Cerebellar cortex (tissue), 1 donor: Measurements from ENCODE around the gene AGXT.
"Not testable (repeated sequence)": the region's sequence is repeated elsewhere in the genome, so short reads cannot be mapped to it uniquely, and the experiment has no call there.

Source experiments
- DNase-seq: peaks from one replicate; pipeline ENCODE4 v3.0.0-alpha.2; 2015; ENCODE audit warnings: low spot score

The AGXT gene

DNA sequence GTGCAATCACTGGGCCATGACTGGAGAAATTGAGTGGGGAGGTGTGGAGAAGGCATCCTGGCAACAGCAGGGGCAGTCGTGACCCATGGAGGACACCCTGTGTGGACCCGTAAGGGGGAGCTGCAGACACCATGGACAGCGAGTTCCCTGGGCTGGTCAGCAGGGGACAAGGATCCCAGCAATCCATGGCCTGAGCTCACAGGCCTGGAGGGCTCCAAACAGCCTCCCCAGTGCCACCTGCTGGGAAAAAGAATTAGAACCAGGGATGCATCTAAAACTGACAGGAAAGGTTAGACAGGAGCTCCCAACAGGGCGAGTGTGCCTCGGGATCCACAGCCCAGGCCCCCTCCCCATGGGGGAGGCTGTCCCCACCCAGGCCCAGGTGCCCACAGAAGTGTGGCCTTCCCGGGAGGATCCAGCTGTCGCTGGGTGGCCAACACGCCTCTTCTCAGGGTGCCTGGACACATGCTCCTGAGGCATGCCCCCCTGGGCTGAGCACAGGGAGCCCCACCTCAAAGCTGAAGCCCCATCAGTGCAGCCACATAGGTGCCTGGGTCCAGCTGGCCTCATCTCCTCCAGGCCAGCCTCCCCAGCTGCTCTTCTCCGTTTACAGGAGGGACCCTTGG, 28.1 kb upstream of the AGXT start:
- peak; percentile 69 for DNase-seq

GRCh38 chr2:240846309-240846708, 22.3 kb upstream of the AGXT start:
- not testable (repeated sequence) for DNase-seq

- DNase-seq, result peak; percentile 48
Observed at GRCh38 chr2:240846873-240847595, 21.6 kb upstream of the AGXT start.

- no peak for DNase-seq
Observed at GRCh38 chr2:240847817-240848216, 20.8 kb upstream of the AGXT start.

GRCh38 chr2:240848900-240849680, 19.5 kb upstream of the AGXT start:
- no peak for DNase-seq

DNA sequence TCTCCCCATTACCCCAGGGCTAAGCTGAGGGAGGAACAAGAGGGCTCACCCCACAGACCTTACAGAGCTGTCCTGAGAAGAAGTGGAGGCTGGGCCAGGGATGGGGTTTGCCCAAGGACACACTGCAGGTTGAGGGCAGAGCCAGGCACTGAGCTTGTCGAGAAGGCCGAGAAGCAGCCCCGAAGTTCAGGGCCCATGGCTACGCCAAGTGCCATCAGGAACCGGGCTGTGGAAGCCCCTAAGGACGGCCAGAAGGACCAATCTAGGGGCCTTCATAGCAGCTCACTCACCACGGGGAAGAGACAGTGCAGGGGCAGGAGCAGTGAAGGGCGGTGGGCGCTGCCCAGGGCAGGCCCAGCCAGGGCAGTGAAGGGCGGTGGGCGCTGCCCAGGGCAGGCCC, 18.6 kb upstream of the AGXT start:
- DNase-seq, result no peak

GRCh38 chr2:240850756-240851077, 17.9 kb upstream of the AGXT start:
- DNase-seq, result no peak

- peak; percentile 96 for DNase-seq
Observed at GRCh38 chr2:240851078-240851991, 17.3 kb upstream of the AGXT start.

DNA sequence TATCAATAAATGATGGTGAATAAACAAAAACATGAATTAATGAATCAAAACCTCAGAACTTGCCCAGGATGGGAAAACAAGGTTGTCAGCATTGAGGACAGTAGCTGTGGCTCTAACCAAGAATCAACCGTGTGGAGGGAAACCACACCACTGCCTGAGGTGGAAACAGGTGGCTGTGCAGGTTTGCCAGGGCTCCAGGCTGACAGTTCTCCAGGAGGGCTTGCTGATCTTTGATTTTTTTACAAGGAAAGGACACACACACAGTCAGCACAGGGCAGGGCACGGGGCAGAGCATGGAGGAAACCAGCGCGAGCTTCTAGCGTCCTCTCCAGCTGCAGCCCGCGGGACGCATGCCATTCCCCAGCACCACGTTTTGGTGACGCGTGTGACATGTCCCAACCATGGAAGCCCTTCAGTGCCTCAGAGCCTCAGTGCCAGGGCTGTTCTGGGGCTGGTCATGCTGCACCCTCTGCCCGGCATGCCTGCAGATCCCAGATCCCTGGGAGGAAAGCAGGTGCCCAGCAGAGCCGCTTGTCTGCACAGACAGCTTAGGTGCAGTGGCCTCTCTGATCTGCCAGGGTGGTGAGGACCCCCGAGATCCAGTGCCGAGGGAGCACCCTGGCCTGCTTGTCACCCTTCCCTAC, 15.8 kb upstream of the AGXT start:
- DNase-seq, result peak; percentile 45

DNA sequence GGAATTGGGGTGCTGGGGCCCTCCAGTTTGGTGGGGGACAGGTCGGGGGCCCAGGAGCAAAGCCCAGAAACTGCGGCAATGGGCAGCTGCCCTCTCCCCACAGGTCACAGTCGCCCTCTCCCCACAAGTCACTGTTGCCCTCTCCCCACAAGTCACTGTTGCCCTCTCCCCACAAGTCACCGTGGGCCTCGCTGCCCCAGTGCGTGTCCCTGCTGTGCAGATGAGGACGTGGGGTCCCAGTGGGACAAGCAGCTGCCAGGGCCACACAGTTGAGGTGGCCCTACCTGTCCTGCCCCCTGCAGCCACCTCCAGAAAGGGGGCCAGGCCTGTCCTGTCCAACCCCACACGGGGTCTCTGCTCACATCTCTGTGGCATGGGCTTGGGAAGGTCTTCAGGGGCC, 13.0 kb upstream of the AGXT start:
- DNase-seq, result no peak

DNA sequence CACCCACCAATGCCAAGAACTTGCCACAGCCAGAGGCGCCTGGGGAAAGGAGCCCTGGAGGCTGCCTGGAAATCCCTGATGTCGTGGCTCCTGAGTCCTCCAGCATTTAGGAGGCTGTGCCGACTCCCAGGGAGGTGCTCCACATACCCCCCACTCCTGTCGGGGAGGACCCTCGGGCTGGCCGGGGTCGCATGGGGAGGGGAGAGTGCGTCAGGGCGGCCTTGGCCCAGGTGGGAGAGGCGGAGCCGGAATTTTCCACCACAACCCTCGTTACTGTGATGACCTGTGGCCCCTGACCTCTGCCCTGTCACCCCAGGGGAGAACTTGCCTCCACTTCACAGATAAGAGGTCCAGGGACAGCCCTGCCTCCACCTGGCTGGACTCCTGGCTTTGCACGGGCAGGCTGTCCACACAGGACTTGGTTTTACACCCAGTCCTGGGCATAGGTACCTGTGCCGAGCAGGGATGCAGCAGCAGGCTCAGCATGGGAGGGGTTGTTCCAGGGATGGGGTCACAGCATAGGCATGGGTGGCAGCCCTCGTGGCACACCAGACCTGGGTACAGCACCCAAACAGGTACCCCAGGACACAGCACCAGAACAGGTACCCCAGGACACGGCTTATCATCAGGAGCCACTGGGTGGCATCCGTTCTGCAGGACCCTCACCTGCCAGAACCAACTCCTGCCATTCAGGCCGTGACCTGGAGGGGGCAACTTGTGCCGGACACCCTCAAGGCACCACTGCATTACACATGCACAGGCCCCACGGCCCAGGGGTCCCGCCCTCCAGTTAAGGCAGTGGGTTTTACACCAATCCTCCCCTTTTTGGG, 12.3 kb upstream of the AGXT start:
- DNase-seq, result no peak

- DNase-seq, result no peak
Observed at GRCh38 chr2:240857039-240858008, 11.3 kb upstream of the AGXT start.

GRCh38 chr2:240858321-240858720, 10.3 kb upstream of the AGXT start:
- DNase-seq, result no peak

- no peak for DNase-seq
Observed at GRCh38 chr2:240858871-240859270, 9.8 kb upstream of the AGXT start.

GRCh38 chr2:240861547-240861946, 7.1 kb upstream of the AGXT start:
- no peak for DNase-seq

DNA sequence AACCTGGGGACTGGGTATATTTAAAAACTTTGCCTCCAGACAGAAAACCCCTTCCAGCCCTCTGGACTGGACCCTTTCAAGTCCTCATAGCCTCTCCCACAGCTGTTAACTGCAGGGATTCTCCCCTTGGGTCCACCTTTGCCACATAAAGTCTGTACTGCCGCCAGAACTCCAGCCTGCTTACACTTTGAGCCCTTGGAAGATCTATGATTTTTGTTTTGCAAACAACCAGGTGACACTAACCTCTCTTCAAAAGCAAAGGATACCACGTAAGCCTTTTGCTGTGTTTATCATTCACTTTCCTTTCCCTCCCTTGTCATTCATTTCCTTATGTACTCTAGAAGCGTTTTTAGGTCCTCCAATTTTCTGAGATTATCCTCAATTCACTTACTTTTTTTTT, 4.1 kb upstream of the AGXT start:
- no peak for DNase-seq

- DNase-seq, result no peak
Observed at GRCh38 chr2:240865391-240865790, 3.2 kb upstream of the AGXT start.

- DNase-seq, result no peak
Observed at GRCh38 chr2:240869109-240869955, 708 bp downstream of the AGXT start.
